WTC11 (cell line): ENCODE results near the gene LPP.

Experiments
- JUN ChIP-seq: sonication (generic); formaldehyde crosslinking; IDR thresholded peaks from 2 replicates; pipeline ENCODE4 v1.8.0; 2023; ENCODE audit warnings: mild to moderate bottlenecking, missing genetic modification reagents
- NFE2L1 ChIP-seq: sonication (generic); formaldehyde crosslinking; IDR thresholded peaks from 2 replicates; pipeline ENCODE4 v1.8.1; 2023; ENCODE audit warnings: missing genetic modification reagents
- RELA ChIP-seq: sonication (generic); formaldehyde crosslinking; IDR thresholded peaks from 2 replicates; pipeline ENCODE4 v1.8.1; 2022; ENCODE audit warnings: missing genetic modification reagents, mild to moderate bottlenecking, borderline replicate concordance

DNA sequence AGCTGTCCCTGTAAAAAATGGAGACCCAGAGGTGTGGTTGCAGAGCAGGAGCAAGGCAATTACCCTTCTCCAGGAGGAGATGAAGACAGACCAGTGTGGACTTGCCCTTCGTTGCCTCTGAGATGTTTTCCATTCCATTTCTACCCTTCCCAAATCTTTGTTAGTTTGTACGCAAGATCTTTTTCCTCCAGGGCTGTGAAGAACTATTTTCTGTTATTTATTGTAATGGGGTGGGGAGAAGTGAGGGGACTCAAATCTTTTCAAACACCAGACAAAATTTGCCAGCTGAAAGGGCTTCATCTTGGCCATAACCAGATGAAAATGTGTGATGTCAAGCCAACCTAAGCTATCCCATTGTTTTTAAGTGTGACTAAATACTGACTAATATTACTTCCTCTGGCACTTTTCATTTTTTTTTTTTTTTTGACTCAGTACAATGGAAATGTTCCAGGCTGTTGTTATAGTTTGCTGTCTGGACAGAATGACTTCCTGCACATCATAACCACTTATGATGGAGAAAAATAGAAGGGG, 746.5 kb downstream of the LPP start:
- TF ChIP-seq NFE2L1 (CRISPR knock-in tag): no peak
- no peak for TF ChIP-seq JUN (CRISPR knock-in tag)
- TF ChIP-seq RELA (CRISPR knock-in tag): no peak
